Activated CD8-positive, alpha-beta memory T cell treated with anti-CD3 and anti-CD28 coated beads for 4 hours (primary cell): ENCODE measurements around the gene SPEF2.
A peak's percentile ranks its signal among the peaks of the same experiment; 100 is the strongest.
"Not testable (repeated sequence)": the region's sequence is repeated elsewhere in the genome, so short reads cannot be mapped to it uniquely, and the experiment has no call there.

ENCODE experiments used
- DNase-seq, 2 donors: peaks; one replicate each; pipeline ENCODE4 v3.0.0-alpha.2; 2020; ENCODE audit warnings: low read depth in 2 of 2

SPEF2 gene

GRCh38 chr5:35853631-35854030 is 236.0 kb downstream of the SPEF2 start:
- peak in 1 of 2 donors; percentile 39 for DNase-seq

DNA sequence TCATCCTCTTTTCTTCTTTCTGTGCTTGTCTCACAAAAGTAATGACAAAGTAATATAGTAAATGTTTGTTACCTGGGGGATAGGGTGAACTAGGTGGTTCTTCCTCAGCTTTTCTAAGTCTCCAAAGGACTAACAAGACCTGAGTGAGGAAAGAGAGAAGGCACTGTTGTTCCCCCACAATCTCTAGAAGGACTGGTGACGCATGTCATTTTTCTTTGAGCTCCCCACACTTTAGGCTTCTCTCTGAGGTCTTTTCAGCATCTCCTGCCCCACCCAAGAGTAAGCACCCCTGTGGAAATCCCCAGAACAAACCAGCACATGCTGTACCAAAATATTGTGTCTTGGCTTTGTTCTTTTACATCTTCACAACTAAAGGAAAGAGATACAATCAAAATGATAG is 236.6 kb downstream of the SPEF2 start:
- peak; percentile 30 to 70 for DNase-seq

DNA sequence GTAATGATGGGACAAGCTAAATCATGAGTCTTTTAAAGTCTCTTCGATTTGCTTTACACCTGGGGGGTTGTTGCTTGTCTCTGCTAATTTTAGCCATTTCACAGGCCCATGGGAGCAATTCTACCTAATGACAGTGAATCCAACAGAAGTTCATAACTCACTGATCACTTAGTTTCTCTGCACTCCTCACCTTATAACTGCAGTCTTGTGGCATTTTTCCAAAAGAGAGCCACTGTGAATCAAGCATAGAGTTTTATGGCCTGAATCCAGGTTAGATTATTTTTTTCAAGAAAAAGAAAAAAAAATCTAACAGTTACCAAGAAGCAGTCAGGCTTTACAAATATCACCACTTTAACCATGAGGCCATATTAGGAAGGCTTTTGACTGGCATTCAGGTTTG is 237.5 kb downstream of the SPEF2 start:
- DNase-seq: no peak

- DNase-seq: not testable (repeated sequence)
Measured at GRCh38 chr5:35856186-35856764, 238.6 kb downstream of the SPEF2 start.

DNA sequence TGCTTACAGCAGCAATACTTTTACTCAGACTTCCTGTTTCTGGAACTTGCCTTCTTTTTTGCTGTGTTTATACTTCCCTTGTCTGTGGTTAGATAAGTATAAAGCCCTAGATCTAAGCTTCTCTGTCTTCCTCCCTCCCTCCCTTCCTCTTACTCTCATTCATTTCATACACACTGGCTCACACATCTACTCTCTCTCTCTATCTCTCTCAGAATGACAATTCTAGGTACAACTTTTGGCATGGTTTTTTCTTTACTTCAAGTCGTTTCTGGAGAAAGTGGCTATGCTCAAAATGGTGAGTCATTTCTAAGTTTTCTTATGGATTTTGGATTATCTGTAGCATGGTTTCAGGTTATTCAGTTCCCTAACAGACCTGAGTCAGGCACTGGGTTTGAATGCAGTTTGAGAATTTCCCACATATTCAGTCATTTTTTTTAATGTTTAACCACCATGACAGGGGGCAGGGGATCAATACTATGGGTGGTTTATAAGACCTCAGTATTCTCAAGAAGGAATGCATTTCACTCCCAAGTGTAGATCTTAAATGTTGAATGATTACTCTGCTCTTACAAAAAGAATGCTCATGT is 239.2 kb downstream of the SPEF2 start, which contains the start of gene IL7R:
TSS of gene IL7R (plus strand) at position 127 of the 587 bp plus-strand sequence. CDS start at position 214, 87 bp downstream.
- DNase-seq: no peak

GRCh38 chr5:35857606-35858205 is 240.0 kb downstream of the SPEF2 start:
- no peak for DNase-seq

DNA sequence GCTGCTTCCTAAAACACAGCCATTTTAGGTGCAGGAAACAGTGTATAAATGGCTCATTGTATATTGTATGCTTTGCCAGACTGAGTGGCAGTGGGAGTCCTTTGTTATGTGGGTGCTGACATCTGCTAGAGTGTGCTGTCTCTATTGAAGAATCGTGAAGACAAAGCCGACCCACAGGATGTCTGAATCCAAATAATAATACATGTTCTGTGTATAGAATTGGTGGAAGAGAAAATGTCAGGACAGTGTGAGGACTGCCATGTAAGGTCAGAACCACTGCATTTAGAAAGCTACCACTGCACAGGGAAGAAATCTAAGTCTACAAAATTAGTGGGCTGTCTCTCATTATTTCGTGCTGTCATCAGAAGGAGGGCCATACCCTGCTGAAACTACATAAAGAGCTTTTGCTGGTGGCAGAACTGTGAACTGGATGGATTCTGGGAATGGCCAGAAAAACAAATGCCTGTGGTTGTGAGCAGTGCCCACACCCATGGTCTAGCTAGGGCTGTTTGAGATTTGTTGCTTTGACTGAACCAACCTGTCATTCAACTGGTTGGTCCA is 241.5 kb downstream of the SPEF2 start:
- no peak for DNase-seq

DNA sequence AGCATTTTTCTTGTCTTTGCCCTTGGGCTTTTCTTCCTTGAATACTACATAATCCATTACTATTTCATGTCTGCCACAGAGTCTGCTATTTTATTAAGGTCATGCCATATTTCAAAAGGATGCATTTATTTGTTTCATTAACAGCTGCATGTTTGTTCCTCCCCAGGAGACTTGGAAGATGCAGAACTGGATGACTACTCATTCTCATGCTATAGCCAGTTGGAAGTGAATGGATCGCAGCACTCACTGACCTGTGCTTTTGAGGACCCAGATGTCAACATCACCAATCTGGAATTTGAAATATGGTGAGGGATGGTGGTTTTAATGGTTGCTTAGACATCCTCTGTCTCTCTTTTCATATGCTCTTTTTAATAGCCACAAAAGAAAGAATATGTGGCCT is 243.0 kb downstream of the SPEF2 start:
- no peak for DNase-seq

DNA sequence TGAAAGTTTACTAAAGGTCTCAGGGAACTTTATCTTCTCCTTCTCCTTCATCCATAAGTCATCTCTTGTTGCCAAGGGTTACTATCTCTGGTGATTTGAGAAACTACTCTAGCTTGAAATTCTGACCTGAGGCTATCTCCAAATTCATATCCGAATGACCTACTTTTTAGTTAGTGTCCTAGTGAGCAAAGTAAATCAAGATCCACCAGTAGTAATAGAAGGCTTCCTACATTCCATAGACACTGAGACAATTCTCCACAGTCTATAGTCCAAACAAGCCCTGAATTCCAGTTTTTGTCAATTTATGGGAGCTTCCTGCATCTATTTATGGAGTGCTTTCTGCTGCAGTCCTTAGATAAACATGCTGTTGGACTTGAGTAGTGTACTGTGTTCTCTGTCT is 244.1 kb downstream of the SPEF2 start:
- DNase-seq: no peak

DNA sequence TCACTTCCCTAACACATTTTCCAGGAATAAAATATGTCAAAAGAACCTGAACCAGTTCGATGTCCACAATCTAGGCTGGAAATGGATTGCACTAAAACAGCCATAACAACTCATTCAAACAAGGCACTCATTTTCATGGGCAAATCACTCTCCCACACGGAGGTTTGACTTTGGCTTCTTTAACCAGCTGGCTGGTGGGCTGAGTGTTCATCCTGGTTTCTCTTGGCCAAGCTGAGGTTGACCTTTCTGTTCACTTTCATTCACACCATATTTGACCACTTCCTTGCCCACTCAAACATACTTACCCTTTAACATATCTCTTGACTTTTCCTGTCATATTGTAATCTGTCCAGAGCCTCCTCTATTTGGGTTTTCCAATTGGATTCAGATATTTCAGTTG is 244.5 kb downstream of the SPEF2 start:
- DNase-seq: no peak

DNA sequence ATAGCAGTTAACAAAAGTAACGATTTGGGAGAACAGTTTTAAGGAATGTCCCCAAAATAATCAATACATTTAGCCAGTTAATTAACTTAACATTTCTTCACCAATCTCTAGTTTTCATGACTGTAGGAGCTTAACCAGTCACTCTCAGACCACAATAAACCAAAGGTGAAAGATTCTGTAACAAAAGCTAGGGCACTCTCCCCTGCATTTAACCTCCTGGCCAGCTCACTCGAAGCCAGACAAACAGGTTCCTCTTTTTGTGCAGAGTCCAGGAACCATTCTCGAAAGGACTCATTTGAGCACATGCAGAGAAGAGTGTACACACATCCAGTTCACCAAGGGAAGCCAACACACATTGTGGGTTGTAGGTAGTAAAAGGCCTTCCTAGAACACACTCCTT is 245.5 kb downstream of the SPEF2 start:
- DNase-seq: no peak
